ENCODE data around the gene ZNF224. TPM values are rescaled to one million over a fixed set of nuclear protein-coding genes. Genes with fewer than 3 reads are reported as not detected.

ZNF224 gene
- 13.9 and 20.2 TPM in 2 replicates for polyA plus RNA-seq (2012; rRNA removed)
- 6.2 and 8.0 TPM in 2 replicates for polyA plus RNA-seq (2012; cell fraction: cytosol; rRNA removed)
- polyA plus RNA-seq (2012; cell fraction: nucleus; rRNA removed) = 45.3 and 82.9 TPM in 2 replicates

GRCh38 chr19:44093931-44094765, at the start of gene ZNF224:
TSS of gene ZNF224 (plus strand) at chr19:44094361. CDS start at chr19:44097874, 3,513 bp downstream.
- no peak for TF ChIP-seq RXRA (IDR thresholded peaks at IDR 0.05; ENCODE audit: borderline replicate concordance, low read depth)
- TF ChIP-seq NFIC (IDR thresholded peaks at IDR 0.05; ENCODE audit: borderline replicate concordance) = peak; percentile 61
- TF ChIP-seq ZBTB33 (IDR thresholded peaks at IDR 0.05; ENCODE audit: borderline replicate concordance, low read depth) = peak; percentile 87
- TF ChIP-seq SIN3A (IDR thresholded peaks at IDR 0.05; ENCODE audit: borderline replicate concordance, low read depth, low read length) = peak; percentile 63; the same call in 1 of the 2 replicates
- peak; percentile 72; the same call in 1 of the 2 replicates for TF ChIP-seq TAF1 (IDR thresholded peaks at IDR 0.05; ENCODE audit: borderline replicate concordance, low read depth, low read length)
- peak; percentile 30; the same call in 1 of the 2 replicates for TF ChIP-seq NRF1 (IDR thresholded peaks at IDR 0.05; ENCODE audit: low read depth, low read length)
- TF ChIP-seq FOXJ3 (CRISPR knock-in tag; IDR thresholded peaks at IDR 0.05) = 0 out of 2 replicates have a peak, but pooled peaks have one; percentile 37
- no peak for TF ChIP-seq RAD21 (IDR thresholded peaks at IDR 0.05; ENCODE audit: low read length)
- no peak for TF ChIP-seq TCF12 (IDR thresholded peaks at IDR 0.05)
- peak; percentile 67 for TF ChIP-seq MXI1 (IDR thresholded peaks at IDR 0.05; ENCODE audit: low read depth, low read length)
- peak; percentile 85 for TF ChIP-seq GABPA (IDR thresholded peaks at IDR 0.05; ENCODE audit: low read depth)
- no peak for TF ChIP-seq PBX3 (IDR thresholded peaks at IDR 0.05)
- peak; percentile 88; the same call in 1 of the 2 replicates for TF ChIP-seq POLR2AphosphoS5 (IDR thresholded peaks at IDR 0.05; ENCODE audit: low read depth, low read length)
- TF ChIP-seq MAX (IDR thresholded peaks at IDR 0.05; ENCODE audit: low read depth) = peak; percentile 26; the same call in 1 of the 2 replicates
- TF ChIP-seq CHD2 (IDR thresholded peaks at IDR 0.05; ENCODE audit: low read length, partially characterized antibody) = peak; percentile 96
- TF ChIP-seq ELF1 (IDR thresholded peaks at IDR 0.05) = peak; percentile 92
- Histone ChIP-seq H3F3A (replicated peaks; ENCODE audit: insufficient read depth) (no peaks in the 10 kb centered on the region), H3K79me2 (ENCODE audit: insufficient read depth) (peaks cover 29% of the 10 kb centered on the region), H3K9ac (peak within 1 kb of the TSS; percentile 73), H3K36me3 (replicated peaks in 1 of 2; ENCODE audit: control insufficient read depth in 1 of 2, insufficient read depth in 2 of 2, low read length in 1 of 2) (peaks cover 23 to 26% of the 10 kb centered on the region in 2 experiments), H3K27ac (ENCODE audit: low read depth in 2 of 2, low read length in 1 of 2) (peak within 1 kb of the TSS; percentile 59 to 85; a peak in 3 of 4 replicates), H3K4me3 (ENCODE audit: low read depth in 2 of 2, low read length in 1 of 2) (peak within 1 kb of the TSS; percentile 87 to 93), H4K20me1 (ENCODE audit: insufficient read depth) (no peaks in the 10 kb centered on the region), H3K27me3 (ENCODE audit: insufficient read depth) (no peaks in the 10 kb centered on the region), H3K4me1 (ENCODE audit: control insufficient read depth in 1 of 2, insufficient read depth in 2 of 2, low read depth in 1 of 2, low read length in 1 of 2) (no peaks in the 10 kb centered on the region; a peak in 2 of 4 replicates), H3K9me2 (no peaks in the 10 kb centered on the region), H3K9me3 (no peaks in the 10 kb centered on the region), H2AFZ (ENCODE audit: low read depth) (peak within 1 kb of the TSS; percentile 92), H3K4me2 (peak within 1 kb of the TSS; percentile 81)
- DNase-seq = peak; percentile 87
- under 1% methylated on average over 33 of the region's 50 CpGs for WGBS (ENCODE audit: low lambda C conversion rate)
- CTCF ChIA-PET = interaction anchor here (0.6 to 1.0 kb wide), 2 partner anchors 348 to 477 kb away, joined by 3 read pairs; no protein-coding TSS in a partner anchor
- POLR2A ChIA-PET = interaction anchor here (1.5 kb wide), 1 partner anchor 19 kb away, joined by 3 read pairs; the partner anchor contains the start of gene ZNF225

Measured in SK-N-SH (cell line).